GM23338 (cell line): ENCODE measurements around the gene NAP1L4. TPM values are rescaled to one million over a fixed set of nuclear protein-coding genes. Genes with fewer than 3 reads are reported as not detected.

Experiments used
- ATAC-seq: fragments of 200-7000 bp; cut with Tn5 transposase; 3 replicates; pipeline ENCODE4 v1.9.1; 2020
- DNase-seq: peaks from one replicate; pipeline ENCODE4 v3.0.0-alpha.2; 2015; ENCODE audit warnings: low spot score
- H2AFZ ChIP-seq: fragments of 200-600 bp; sonication (generic); 2 replicates; pipeline ENCODE4 v1.8.0; 2016; ENCODE audit warnings: antibody characterized with exemption, mild to moderate bottlenecking, moderate library complexity
- H3F3A ChIP-seq: fragments of 200-600 bp; sonication (generic); replicated peaks from 2 replicates; pipeline ENCODE4 v1.8.0; 2017; ENCODE audit warnings: antibody characterized with exemption, mixed run types, low read depth
- H3K27ac ChIP-seq: fragments of 200-600 bp; sonication (generic); 2 replicates; pipeline ENCODE4 v1.6.1; 2016; ENCODE audit warnings: low read depth
- H3K27me3 ChIP-seq: fragments of 200-600 bp; sonication (generic); 2 replicates; pipeline ENCODE4 v1.8.0; 2016; ENCODE audit warnings: mild to moderate bottlenecking, mixed run types, moderate library complexity; ENCODE audit not compliant: insufficient read depth
- H3K36me3 ChIP-seq: fragments of 200-600 bp; sonication (generic); 2 replicates; pipeline ENCODE4 v1.8.0; 2016; ENCODE audit warnings: mild to moderate bottlenecking; ENCODE audit not compliant: insufficient read depth
- H3K4me1 ChIP-seq: fragments of 200-600 bp; sonication (generic); 2 replicates; pipeline ENCODE4 v1.8.0; 2016; ENCODE audit warnings: mild to moderate bottlenecking, moderate library complexity; ENCODE audit not compliant: insufficient read depth
- H3K4me2 ChIP-seq: fragments of 200-600 bp; sonication (generic); 2 replicates; pipeline ENCODE4 v1.7.1; 2017; ENCODE audit warnings: mixed run types
- H3K4me3 ChIP-seq: fragments of 200-600 bp; sonication (generic); 2 replicates; pipeline ENCODE4 v1.6.1; 2016; ENCODE audit warnings: mixed run types
- H3K79me2 ChIP-seq: fragments of 200-600 bp; sonication (generic); replicated peaks from 2 replicates; pipeline ENCODE4 v1.8.0; 2017; ENCODE audit warnings: mild to moderate bottlenecking; ENCODE audit not compliant: insufficient read depth
- H3K9me2 ChIP-seq: fragments of 200-600 bp; sonication (generic); 2 replicates; pipeline ENCODE4 v1.8.0; 2017; ENCODE audit not compliant: insufficient read depth
- H4K20me1 ChIP-seq: fragments of 200-600 bp; sonication (generic); replicated peaks from 2 replicates; pipeline ENCODE4 v1.8.0; 2017; ENCODE audit warnings: mild to moderate bottlenecking; ENCODE audit not compliant: insufficient read depth
- H3K27ac Mint-ChIP-seq: 2 replicates; pipeline ENCODE4 v1.8.0; 2020; ENCODE audit warnings: inconsistent platforms, mild to moderate bottlenecking, moderate library complexity, mixed read lengths
- H3K27me3 Mint-ChIP-seq: 3 replicates; pipeline ENCODE4 v1.8.0; 2022; ENCODE audit warnings: low read depth, mild to moderate bottlenecking, moderate library complexity, mixed read lengths, inconsistent platforms; ENCODE audit not compliant: insufficient read depth, poor library complexity
- H3K36me3 Mint-ChIP-seq: 3 replicates; pipeline ENCODE4 v1.8.0; 2021; ENCODE audit warnings: low read depth, mild to moderate bottlenecking, inconsistent platforms, moderate library complexity, mixed read lengths
- H3K4me1 Mint-ChIP-seq: 3 replicates; pipeline ENCODE4 v1.8.0; 2020; ENCODE audit warnings: mild to moderate bottlenecking, inconsistent platforms, mixed read lengths
- H3K4me3 Mint-ChIP-seq: 3 replicates; pipeline ENCODE4 v1.8.0; 2021; ENCODE audit warnings: moderate library complexity, mild to moderate bottlenecking, inconsistent platforms, mixed read lengths
- H3K9me3 Mint-ChIP-seq: 3 replicates; pipeline ENCODE4 v1.8.0; 2020; ENCODE audit warnings: moderate library complexity, mild to moderate bottlenecking, inconsistent platforms, mixed read lengths
- CREB1 ChIP-seq: fragments of 250-450 bp; sonication (Bioruptor Pico); IDR thresholded peaks from 2 replicates; pipeline ENCODE4 v1.5.0; 2020; ENCODE audit warnings: low read depth, mild to moderate bottlenecking, moderate library complexity
- EZH2 ChIP-seq: fragments of 200-600 bp; sonication (generic); IDR thresholded peaks from one replicate; pipeline ENCODE4 v1.8.0; 2017; ENCODE audit warnings: antibody characterized with exemption, mild to moderate bottlenecking, low read depth; ENCODE audit not compliant: unreplicated experiment
- EZH2phosphoT487 ChIP-seq: fragments of 200-600 bp; sonication (generic); IDR thresholded peaks from one replicate; pipeline ENCODE4 v1.8.1; 2018; ENCODE audit warnings: antibody characterized with exemption; ENCODE audit not compliant: unreplicated experiment
- JUNB ChIP-seq: IDR thresholded peaks from one replicate; pipeline ENCODE4 v1.6.1; 2016; ENCODE audit warnings: antibody characterized with exemption; ENCODE audit not compliant: unreplicated experiment
- NANOG ChIP-seq: IDR thresholded peaks from 2 replicates; pipeline ENCODE4 v1.6.1; 2016; ENCODE audit warnings: antibody characterized with exemption, borderline replicate concordance
- POLR2AphosphoS5 ChIP-seq: IDR thresholded peaks from 2 replicates; pipeline ENCODE4 v1.6.1; 2016; ENCODE audit warnings: antibody characterized with exemption, low read depth
- STAT1 ChIP-seq: IDR thresholded peaks from one replicate; pipeline ENCODE4 v1.6.1; 2016; ENCODE audit warnings: antibody characterized with exemption; ENCODE audit not compliant: unreplicated experiment
- ZNF114 ChIP-seq: fragments of 250-450 bp; sonication (Bioruptor Pico); IDR thresholded peaks from 2 replicates; pipeline ENCODE4 v1.5.0; 2020; ENCODE audit warnings: mild to moderate bottlenecking, moderate library complexity
- ZNF331 ChIP-seq: fragments of 250-450 bp; sonication (Bioruptor Pico); IDR thresholded peaks from 2 replicates; pipeline ENCODE4 v1.5.0; 2020; ENCODE audit warnings: low read depth, mild to moderate bottlenecking, moderate library complexity
- polyA plus RNA-seq: library from polyadenylated mRNA; unstranded; fragments of >200 nt; fragmentation: Nextera tagmentation; extraction: Ambion mirVana; gene quantifications from 2 replicates; pipeline ENCODE4 v1.2.1, GENCODE V29; 2016
- total RNA-seq: library from RNA; depleted of rRNA; stranded (reverse); fragments of >200 nt; shearing (Covaris generic); gene quantifications from 2 replicates; pipeline ENCODE4 v1.2.3, GENCODE V29; 2014
- TF ChIP-seq, protein P1 (sequence below): fragments of 250-450 bp; sonication (Bioruptor Pico); IDR thresholded peaks from 2 replicates; pipeline ENCODE4 v1.5.0; 2020; ENCODE audit warnings: mild to moderate bottlenecking, moderate library complexity
- TF ChIP-seq, protein P2 (sequence below): IDR thresholded peaks from one replicate; pipeline ENCODE4 v1.6.1; 2018; ENCODE audit warnings: antibody characterized with exemption; ENCODE audit not compliant: unreplicated experiment
- TF ChIP-seq, protein P3 (sequence below): IDR thresholded peaks from 2 replicates; pipeline ENCODE4 v1.6.1; 2016; ENCODE audit warnings: antibody characterized with exemption
- TF ChIP-seq, protein P4 (sequence below), 2 experiments: fragments of 200-600 bp in 1 of 2; sonication (generic) in 1 of 2; conservative IDR thresholded peaks; 2 replicates each; pipeline versions ENCODE4 v1.5.1 to v1.6.1; 2016 to 2017; ENCODE audit warnings: antibody characterized with exemption in 2 of 2, low read depth in 2 of 2, mild to moderate bottlenecking in 2 of 2, moderate library complexity in 1 of 2

NAP1L4 gene
- total and polyA plus RNA-seq, 2 experiments from 2014 or later, result 181 to 189 TPM

DNA sequence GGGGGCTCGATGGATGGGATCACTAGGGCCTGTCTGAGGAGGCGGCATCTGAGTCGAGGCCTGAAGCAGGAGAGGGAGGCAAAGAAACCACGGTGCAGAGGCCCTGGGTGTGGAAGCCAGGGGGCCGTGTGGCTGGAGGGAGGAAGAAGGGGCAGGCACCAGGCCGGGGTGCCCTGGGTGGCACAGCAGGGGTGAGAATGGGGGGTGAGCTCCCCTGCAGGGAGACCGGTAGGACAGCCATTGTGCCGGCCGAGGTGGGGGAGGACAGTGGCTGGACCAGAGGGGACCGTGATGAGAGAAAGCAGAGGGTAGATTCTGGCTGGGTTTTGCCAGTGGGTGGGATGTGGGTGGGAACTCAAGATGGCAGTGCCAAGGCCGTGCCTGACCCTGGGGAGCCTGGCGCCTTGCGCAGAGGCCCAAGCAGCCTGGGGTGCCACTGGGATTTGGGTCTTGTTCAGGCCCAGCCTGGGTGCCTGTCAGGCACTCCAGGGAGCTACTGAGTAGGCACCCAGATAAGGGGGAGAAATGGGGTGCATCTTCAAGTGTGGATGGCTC, 81.7 kb downstream of the NAP1L4 start:
- Mint-ChIP-seq H3K4me3 (no peak overlapping the region), H3K36me3 (peaks cover 14% of the 10 kb centered on the region), H3K27me3 (peaks cover 19% of the 10 kb centered on the region), H3K27ac (no peak overlapping the region), H3K4me1 (peaks cover 17% of the 10 kb centered on the region), H3K9me3 (peaks cover 10% of the 10 kb centered on the region; the same call in 2 of the 3 replicates)
- H3F3A ChIP-seq, result 0 out of 2 replicates have a peak, but pooled peaks cover 3% of the 10 kb centered on the region
- H4K20me1 ChIP-seq, result no peaks in the 10 kb centered on the region
- no peaks in the 10 kb centered on the region for H3K79me2 ChIP-seq
- DNase-seq (no peak), ATAC-seq (no peak)
- TF ChIP-seq, protein P1, sequence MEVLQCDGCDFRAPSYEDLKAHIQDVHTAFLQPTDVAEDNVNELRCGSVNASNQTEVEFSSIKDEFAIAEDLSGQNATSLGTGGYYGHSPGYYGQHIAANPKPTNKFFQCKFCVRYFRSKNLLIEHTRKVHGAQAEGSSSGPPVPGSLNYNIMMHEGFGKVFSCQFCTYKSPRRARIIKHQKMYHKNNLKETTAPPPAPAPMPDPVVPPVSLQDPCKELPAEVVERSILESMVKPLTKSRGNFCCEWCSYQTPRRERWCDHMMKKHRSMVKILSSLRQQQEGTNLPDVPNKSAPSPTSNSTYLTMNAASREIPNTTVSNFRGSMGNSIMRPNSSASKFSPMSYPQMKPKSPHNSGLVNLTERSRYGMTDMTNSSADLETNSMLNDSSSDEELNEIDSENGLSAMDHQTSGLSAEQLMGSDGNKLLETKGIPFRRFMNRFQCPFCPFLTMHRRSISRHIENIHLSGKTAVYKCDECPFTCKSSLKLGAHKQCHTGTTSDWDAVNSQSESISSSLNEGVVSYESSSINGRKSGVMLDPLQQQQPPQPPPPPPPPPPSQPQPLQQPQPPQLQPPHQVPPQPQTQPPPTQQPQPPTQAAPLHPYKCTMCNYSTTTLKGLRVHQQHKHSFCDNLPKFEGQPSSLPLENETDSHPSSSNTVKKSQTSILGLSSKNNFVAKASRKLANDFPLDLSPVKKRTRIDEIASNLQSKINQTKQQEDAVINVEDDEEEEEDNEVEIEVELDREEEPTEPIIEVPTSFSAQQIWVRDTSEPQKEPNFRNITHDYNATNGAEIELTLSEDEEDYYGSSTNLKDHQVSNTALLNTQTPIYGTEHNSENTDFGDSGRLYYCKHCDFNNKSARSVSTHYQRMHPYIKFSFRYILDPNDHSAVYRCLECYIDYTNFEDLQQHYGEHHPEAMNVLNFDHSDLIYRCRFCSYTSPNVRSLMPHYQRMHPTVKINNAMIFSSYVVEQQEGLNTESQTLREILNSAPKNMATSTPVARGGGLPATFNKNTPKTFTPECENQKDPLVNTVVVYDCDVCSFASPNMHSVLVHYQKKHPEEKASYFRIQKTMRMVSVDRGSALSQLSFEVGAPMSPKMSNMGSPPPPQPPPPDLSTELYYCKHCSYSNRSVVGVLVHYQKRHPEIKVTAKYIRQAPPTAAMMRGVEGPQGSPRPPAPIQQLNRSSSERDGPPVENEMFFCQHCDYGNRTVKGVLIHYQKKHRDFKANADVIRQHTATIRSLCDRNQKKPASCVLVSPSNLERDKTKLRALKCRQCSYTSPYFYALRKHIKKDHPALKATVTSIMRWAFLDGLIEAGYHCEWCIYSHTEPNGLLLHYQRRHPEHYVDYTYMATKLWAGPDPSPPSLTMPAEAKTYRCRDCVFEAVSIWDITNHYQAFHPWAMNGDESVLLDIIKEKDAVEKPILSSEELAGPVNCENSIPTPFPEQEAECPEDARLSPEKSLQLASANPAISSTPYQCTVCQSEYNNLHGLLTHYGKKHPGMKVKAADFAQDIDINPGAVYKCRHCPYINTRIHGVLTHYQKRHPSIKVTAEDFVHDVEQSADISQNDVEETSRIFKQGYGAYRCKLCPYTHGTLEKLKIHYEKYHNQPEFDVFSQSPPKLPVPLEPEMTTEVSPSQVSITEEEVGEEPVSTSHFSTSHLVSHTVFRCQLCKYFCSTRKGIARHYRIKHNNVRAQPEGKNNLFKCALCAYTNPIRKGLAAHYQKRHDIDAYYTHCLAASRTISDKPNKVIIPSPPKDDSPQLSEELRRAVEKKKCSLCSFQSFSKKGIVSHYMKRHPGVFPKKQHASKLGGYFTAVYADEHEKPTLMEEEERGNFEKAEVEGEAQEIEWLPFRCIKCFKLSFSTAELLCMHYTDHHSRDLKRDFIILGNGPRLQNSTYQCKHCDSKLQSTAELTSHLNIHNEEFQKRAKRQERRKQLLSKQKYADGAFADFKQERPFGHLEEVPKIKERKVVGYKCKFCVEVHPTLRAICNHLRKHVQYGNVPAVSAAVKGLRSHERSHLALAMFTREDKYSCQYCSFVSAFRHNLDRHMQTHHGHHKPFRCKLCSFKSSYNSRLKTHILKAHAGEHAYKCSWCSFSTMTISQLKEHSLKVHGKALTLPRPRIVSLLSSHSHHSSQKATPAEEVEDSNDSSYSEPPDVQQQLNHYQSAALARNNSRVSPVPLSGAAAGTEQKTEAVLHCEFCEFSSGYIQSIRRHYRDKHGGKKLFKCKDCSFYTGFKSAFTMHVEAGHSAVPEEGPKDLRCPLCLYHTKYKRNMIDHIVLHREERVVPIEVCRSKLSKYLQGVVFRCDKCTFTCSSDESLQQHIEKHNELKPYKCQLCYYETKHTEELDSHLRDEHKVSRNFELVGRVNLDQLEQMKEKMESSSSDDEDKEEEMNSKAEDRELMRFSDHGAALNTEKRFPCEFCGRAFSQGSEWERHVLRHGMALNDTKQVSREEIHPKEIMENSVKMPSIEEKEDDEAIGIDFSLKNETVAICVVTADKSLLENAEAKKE, result no peak
- TF ChIP-seq, protein P2, sequence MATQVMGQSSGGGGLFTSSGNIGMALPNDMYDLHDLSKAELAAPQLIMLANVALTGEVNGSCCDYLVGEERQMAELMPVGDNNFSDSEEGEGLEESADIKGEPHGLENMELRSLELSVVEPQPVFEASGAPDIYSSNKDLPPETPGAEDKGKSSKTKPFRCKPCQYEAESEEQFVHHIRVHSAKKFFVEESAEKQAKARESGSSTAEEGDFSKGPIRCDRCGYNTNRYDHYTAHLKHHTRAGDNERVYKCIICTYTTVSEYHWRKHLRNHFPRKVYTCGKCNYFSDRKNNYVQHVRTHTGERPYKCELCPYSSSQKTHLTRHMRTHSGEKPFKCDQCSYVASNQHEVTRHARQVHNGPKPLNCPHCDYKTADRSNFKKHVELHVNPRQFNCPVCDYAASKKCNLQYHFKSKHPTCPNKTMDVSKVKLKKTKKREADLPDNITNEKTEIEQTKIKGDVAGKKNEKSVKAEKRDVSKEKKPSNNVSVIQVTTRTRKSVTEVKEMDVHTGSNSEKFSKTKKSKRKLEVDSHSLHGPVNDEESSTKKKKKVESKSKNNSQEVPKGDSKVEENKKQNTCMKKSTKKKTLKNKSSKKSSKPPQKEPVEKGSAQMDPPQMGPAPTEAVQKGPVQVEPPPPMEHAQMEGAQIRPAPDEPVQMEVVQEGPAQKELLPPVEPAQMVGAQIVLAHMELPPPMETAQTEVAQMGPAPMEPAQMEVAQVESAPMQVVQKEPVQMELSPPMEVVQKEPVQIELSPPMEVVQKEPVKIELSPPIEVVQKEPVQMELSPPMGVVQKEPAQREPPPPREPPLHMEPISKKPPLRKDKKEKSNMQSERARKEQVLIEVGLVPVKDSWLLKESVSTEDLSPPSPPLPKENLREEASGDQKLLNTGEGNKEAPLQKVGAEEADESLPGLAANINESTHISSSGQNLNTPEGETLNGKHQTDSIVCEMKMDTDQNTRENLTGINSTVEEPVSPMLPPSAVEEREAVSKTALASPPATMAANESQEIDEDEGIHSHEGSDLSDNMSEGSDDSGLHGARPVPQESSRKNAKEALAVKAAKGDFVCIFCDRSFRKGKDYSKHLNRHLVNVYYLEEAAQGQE, result no peak
- TF ChIP-seq, protein P3, sequence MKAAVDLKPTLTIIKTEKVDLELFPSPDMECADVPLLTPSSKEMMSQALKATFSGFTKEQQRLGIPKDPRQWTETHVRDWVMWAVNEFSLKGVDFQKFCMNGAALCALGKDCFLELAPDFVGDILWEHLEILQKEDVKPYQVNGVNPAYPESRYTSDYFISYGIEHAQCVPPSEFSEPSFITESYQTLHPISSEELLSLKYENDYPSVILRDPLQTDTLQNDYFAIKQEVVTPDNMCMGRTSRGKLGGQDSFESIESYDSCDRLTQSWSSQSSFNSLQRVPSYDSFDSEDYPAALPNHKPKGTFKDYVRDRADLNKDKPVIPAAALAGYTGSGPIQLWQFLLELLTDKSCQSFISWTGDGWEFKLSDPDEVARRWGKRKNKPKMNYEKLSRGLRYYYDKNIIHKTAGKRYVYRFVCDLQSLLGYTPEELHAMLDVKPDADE, result no peak
- TF ChIP-seq CREB1, result no peak
- TF ChIP-seq, protein P4, sequence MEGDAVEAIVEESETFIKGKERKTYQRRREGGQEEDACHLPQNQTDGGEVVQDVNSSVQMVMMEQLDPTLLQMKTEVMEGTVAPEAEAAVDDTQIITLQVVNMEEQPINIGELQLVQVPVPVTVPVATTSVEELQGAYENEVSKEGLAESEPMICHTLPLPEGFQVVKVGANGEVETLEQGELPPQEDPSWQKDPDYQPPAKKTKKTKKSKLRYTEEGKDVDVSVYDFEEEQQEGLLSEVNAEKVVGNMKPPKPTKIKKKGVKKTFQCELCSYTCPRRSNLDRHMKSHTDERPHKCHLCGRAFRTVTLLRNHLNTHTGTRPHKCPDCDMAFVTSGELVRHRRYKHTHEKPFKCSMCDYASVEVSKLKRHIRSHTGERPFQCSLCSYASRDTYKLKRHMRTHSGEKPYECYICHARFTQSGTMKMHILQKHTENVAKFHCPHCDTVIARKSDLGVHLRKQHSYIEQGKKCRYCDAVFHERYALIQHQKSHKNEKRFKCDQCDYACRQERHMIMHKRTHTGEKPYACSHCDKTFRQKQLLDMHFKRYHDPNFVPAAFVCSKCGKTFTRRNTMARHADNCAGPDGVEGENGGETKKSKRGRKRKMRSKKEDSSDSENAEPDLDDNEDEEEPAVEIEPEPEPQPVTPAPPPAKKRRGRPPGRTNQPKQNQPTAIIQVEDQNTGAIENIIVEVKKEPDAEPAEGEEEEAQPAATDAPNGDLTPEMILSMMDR (conservative IDR thresholded peaks at IDR 0.05; ENCODE audit: low read depth in 2 of 2), result no peak
- no peak for TF ChIP-seq EZH2
- TF ChIP-seq JUNB, result no peak
- TF ChIP-seq ZNF114 (CRISPR knock-in tag), result no peak
- no peak for TF ChIP-seq EZH2phosphoT487
- TF ChIP-seq POLR2AphosphoS5, result no peak
- no peak for TF ChIP-seq ZNF331 (CRISPR knock-in tag)
- TF ChIP-seq NANOG, result no peak
- no peak for TF ChIP-seq STAT1
- no peak overlapping the region for H3K27ac ChIP-seq
- H3K4me3 ChIP-seq, result no peak overlapping the region
- no peaks in the 10 kb centered on the region for H3K9me2 ChIP-seq
- H3K27me3 ChIP-seq, result no peaks in the 10 kb centered on the region
- H3K4me1 ChIP-seq, result no peaks in the 10 kb centered on the region
- H3K36me3 ChIP-seq, result no peaks in the 10 kb centered on the region
- H3K4me2 ChIP-seq, result no peak overlapping the region
- H2AFZ ChIP-seq, result no peak overlapping the region
